NK-92 treated with Interleukin-12 subunit alpha and Interleukin-12 subunit beta, amount 100 ng/mL, for 24 hours (cell line): Measurements from ENCODE around the gene EIPR1.

Experiments used
- DNase-seq: peaks from one replicate; lab custom pipeline; 2025; lab: John Stamatoyannopoulos, UW

The EIPR1 gene

DNA sequence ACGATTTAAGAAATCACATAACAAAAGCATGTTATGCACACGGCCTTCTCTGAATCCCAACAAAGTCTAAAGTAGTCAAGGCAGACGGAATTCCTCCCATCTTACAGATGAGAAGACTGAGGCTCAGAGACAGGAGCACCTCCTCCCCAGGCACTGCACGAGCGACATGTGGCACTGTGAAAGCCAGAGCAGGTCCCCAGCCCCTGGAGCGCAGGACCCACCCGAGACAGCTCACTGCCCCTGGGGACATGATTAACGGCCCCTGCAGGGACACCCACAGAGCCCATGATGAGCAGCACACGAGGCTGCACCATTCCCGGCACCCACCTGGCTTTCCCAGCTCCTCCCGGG lies 53.6 kb downstream of the EIPR1 start:
- DNase-seq: no peak

GRCh38 chr2:3323360-3324035 lies 54.1 kb downstream of the EIPR1 start:
- no peak for DNase-seq

DNA sequence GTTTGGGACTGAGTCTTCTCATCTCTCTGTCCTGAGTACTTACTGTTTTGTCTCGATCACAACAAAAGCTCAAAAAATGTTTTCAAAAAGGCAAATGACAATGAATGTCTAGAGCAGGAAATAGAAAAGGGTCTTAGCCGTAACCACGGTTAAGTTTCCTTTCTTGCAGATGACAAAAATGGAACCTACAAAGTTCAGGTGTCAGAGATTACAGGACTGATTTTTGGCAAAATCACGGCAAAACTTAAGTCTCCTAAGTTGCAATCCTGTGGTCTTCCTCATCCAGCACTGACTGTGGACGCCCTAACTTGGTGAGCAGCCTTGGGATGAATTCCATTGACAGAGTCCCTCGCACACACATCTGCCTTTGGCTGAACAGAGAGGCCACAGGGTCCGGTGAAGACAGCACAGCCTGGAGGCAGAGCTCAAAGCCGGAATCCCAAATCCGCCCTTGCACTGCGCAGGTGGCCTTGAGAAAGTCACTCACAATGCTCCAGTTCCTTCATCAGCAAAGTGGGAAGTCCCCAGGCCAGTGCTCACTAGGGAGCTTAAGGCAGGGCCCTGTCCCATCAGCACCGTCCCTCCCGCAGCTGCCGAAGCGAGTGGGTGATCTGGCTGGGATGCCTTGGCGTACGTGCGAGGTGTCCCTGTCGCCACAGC lies 55.2 kb downstream of the EIPR1 start:
- DNase-seq: no peak

DNA sequence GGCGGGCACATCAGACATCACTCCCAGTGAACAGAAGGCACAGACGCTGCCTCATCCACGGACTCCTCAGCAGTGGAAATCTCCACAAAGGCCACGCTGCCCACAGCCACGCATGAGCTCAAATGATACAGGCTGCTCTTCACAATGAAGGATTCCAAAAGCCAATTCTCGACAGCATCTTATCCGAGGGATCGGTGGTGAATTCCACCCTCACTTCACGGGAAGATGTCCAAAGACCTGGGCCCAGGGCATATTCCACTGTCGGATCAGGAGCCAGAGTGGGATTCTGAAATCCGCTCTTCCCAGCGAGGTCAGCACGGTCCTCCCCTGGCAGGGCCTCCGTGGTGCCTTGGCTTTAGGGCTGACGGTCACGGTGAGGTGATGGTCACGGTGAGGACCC lies 55.8 kb downstream of the EIPR1 start:
- DNase-seq: no peak

- DNase-seq: no peak
These were observed 56.6 kb downstream of the EIPR1 start for GRCh38 chr2:3320910-3321605.

- DNase-seq: no peak
These were observed 57.7 kb downstream of the EIPR1 start for GRCh38 chr2:3319745-3320566.

DNA sequence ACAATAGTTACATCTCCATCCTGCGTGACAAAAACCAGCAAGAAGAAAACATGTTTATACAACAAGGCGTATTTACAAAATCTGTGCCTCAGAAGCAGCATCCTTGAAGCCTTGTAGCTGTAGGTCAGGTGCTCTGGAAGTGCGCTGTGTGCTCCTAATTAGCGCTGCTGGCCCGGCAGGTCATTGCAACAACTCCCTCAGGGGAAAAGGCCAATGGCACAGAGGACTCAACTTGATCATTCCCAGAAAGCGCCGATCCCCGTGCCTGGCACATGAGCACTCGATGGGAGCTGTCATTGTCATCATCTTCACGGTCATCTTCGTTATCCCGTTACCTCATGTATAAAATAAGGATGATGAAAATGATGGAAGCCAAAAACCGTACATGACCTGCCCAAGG lies 58.5 kb downstream of the EIPR1 start:
- DNase-seq: no peak

- DNase-seq: no peak
These were observed 59.6 kb downstream of the EIPR1 start for GRCh38 chr2:3317871-3318590.

DNA sequence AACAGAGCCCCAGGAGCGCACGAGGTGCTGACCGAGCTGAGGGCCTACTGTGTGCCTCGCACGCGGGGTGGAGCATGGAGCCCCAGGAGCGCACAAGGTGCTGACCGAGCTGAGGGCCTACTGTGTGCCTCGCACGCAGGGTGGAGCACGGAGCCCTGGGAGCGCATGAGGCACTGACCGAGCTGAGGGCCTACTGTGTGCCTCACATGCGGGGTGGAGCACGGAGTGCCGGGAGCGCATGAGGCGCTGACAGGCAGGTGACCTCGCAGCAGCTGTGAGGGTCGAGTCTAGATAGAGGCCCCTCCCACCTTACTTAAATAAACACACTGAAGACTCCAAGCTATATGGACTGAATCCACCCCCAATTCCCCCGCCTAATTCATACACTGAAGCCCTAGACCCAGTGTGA lies 60.3 kb downstream of the EIPR1 start:
- no peak for DNase-seq

- DNase-seq: no peak
These were observed 61.0 kb downstream of the EIPR1 start for GRCh38 chr2:3316456-3317276.

DNA sequence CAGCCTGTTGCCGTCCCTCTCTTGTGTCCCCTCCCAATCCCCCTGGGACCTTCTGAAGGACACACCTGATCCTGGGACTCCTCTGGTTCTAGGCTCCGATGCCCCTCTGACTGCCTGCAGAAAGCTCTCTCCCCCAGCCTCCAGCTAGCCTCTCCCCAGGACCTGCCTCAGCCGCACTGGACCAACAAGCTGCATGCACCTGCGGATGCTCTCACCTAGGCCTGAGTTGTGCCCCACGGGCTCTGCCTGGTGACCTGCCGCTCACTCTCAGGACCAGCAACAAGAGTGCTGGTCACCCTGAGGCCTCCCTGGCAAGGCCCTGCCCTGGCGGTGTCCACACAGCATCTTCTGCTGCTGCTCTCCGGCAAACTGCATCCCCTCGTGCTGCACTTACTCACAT lies 63.0 kb downstream of the EIPR1 start:
- DNase-seq: no peak

- no peak for DNase-seq
These were observed 63.7 kb downstream of the EIPR1 start for GRCh38 chr2:3313781-3314375.

DNA sequence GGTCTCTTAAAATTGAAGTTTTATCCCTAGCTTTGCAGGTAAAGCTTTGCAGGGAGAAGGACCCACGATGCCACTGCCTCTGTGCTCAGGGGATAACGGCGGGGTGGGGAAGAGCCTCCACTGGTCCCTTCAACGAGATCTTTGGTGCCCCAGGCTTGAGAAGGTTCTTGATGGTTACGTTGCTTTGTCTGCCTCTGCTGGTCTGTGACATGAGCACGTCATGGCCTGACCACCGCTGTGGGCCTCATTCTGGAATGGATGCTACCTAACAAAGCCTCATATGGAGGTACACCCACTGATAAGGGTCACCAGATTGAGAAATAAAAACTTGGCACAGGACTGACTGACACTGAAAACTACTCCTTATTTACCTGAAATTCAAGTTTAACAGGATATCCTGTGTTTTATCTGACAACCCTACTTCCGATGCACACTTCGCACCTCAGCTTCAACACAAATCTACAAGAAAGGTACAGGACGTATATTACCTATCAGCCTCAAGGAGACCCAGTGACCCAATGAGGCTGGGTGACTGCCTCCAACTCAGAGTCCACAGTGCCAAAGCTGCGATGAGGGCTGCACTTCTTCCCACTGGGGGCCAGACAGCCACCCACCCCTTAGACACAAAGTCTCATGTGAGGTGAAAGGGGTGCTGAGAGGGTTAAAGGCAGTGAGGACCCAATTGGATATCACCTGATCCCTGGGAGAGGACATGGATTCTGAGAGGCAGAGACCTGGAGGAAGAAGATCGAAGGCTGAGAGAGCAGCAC lies 64.9 kb downstream of the EIPR1 start:
- no peak for DNase-seq

GRCh38 chr2:3311601-3312000 lies 66.0 kb downstream of the EIPR1 start:
- no peak for DNase-seq

- DNase-seq: no peak
These were observed 67.9 kb downstream of the EIPR1 start for GRCh38 chr2:3309496-3310355.

DNA sequence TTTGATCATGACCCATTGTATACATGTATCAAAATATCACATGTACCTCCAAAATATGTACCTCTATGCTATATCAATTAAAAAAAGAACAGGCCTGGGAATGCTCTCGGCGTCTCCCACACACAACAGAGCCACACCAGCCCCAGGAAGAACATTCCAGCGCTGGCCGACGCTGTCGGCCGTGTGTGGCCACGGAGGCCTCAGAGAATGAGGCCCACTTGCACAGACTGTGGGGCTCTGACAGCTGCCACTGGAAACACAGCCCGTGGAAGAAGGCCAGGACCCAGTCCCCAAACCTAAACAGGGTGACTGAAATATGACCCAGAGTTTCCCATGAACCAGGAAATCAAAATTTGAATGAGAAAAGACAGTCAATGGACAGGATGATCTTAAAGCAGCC lies 69.7 kb downstream of the EIPR1 start:
- DNase-seq: no peak

DNA sequence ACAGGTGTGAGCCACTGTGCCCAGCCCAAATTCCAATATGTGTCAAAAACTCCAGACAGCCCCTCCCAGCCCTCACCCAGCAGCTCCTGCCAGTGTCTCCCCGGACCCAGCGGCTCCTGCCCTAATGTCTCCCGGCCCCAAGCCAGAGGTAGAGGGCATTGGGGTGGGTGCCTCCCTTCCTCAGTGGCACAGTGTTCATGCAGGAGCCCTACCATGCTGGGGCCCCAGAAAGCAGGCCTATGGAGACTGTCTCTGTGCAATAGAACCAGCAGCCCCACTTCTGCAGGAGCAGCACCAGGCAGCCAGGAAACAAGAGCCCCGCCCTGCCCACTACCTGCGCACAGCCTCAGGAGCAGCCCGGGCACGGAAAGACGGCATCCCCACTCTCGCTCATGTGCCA lies 70.4 kb downstream of the EIPR1 start:
- no peak for DNase-seq

- DNase-seq: no peak
These were observed 71.7 kb downstream of the EIPR1 start for GRCh38 chr2:3305952-3306351.

DNA sequence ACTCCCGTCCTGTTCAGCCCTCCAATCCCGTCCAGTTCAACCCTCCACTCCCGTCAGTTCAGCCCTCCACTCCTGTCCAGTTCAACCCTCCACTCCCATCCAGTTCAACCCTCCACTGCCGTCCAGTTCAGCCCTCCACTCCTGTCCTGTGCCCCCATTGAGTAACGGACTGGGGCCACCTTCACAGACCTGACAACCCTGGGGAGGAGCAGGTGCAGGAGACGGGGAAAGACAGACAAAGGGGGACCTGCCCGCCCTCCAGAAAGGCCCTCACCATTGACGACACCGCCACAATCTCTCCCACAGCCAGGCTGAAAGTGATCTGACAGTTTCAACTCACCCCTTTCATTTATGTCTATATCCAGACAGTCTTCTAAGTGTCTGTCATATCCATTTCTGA lies 72.2 kb downstream of the EIPR1 start:
- no peak for DNase-seq
